CD14-positive monocyte (primary cell): ENCODE measurements around the gene UNC93B1. TPM values are rescaled to one million over a fixed set of nuclear protein-coding genes. Genes with fewer than 3 reads are reported as not detected.

Source experiments
- DNase-seq, 3 donors: peaks; one replicate each; pipeline ENCODE4 v3.0.0-alpha.2; 2011 to 2022
- H2AFZ ChIP-seq: 2 replicates; pipeline ENCODE4 v1.6.0; 2012; ENCODE audit warnings: mild to moderate bottlenecking, low read depth, low read length, inconsistent platforms; ENCODE audit not compliant: insufficient read depth, poor library complexity, severe bottlenecking
- H3K27ac ChIP-seq, 2 donors: 1 replicate in 1 of 2; 2 replicates in 1 of 2; pipeline ENCODE4 v1.5.1; 2012 to 2013; ENCODE audit warnings: low read length in 2 of 2, control low read depth in 1 of 2, inconsistent platforms in 1 of 2, low read depth in 1 of 2, mild to moderate bottlenecking in 1 of 2
- H3K27me3 ChIP-seq, 2 donors: one replicate each; pipeline versions ENCODE4 v1.6.0 to v1.6.1; 2011 to 2013; ENCODE audit warnings: low read length in 2 of 2; ENCODE audit not compliant: control insufficient read depth in 2 of 2, insufficient read depth in 2 of 2
- H3K36me3 ChIP-seq, 2 donors: replicated peaks in 1 of 2; 1 replicate in 1 of 2; 2 replicates in 1 of 2; pipeline versions ENCODE4 v1.5.1 to v1.6.1; 2012 to 2013; ENCODE audit warnings: low read length in 2 of 2, control low read depth in 1 of 2, inconsistent platforms in 1 of 2, mild to moderate bottlenecking in 1 of 2; ENCODE audit not compliant: insufficient read depth in 2 of 2, control insufficient read depth in 1 of 2
- H3K4me1 ChIP-seq, 2 donors: 1 replicate in 1 of 2; 2 replicates in 1 of 2; pipeline versions ENCODE4 v1.5.1 to v1.6.1; 2012 to 2013; ENCODE audit warnings: low read length in 2 of 2, control low read depth in 1 of 2, inconsistent platforms in 1 of 2, mild to moderate bottlenecking in 1 of 2, moderate library complexity in 1 of 2; ENCODE audit not compliant: insufficient read depth in 2 of 2, control insufficient read depth in 1 of 2
- H3K4me2 ChIP-seq: replicated peaks from 2 replicates; pipeline ENCODE3; 2012; ENCODE audit warnings: low read length, moderate library complexity, mild to moderate bottlenecking; ENCODE audit not compliant: poor library complexity, severe bottlenecking; ENCODE audit errors: extremely low read depth
- H3K4me3 ChIP-seq, 3 experiments: fragments of 200-600 bp in 1 of 3; sonication (generic) in 1 of 3; replicated peaks in 1 of 3; 1 replicate in 2 of 3; 2 replicates in 1 of 3; pipeline ENCODE4 v1.5.1; 2011 to 2013; ENCODE audit warnings: low read length in 3 of 3, mild to moderate bottlenecking in 3 of 3, control low read depth in 2 of 3, low read depth in 2 of 3, inconsistent platforms in 1 of 3, moderate library complexity in 1 of 3
- H3K79me2 ChIP-seq: 2 replicates; pipeline ENCODE4 v1.6.0; 2012; ENCODE audit warnings: mild to moderate bottlenecking, control low read depth, inconsistent platforms, low read length, moderate library complexity; ENCODE audit not compliant: insufficient read depth
- H3K9ac ChIP-seq: 2 replicates; pipeline ENCODE4 v1.6.0; 2017; ENCODE audit warnings: low read length, mild to moderate bottlenecking; ENCODE audit not compliant: insufficient read depth, poor library complexity, severe bottlenecking
- H3K9me3 ChIP-seq, 2 donors: replicated peaks in 1 of 2; 1 replicate in 1 of 2; 2 replicates in 1 of 2; pipeline versions ENCODE4 v1.5.1 to v1.6.1; 2012 to 2013; ENCODE audit warnings: low read length in 2 of 2, control low read depth in 1 of 2; ENCODE audit not compliant: control insufficient read depth in 1 of 2, insufficient read depth in 1 of 2
- H4K20me1 ChIP-seq: 2 replicates; pipeline ENCODE4 v1.6.0; 2012; ENCODE audit warnings: mild to moderate bottlenecking, low read length, control low read depth, moderate library complexity; ENCODE audit not compliant: insufficient read depth
- H3K27ac Mint-ChIP-seq, 7 donors: one replicate each; pipeline ENCODE4 v1.8.0; 2020; ENCODE audit warnings: mild to moderate bottlenecking in 7 of 7, mixed read lengths in 7 of 7, moderate library complexity in 6 of 7, inconsistent platforms in 2 of 7
- H3K27me3 Mint-ChIP-seq, 3 donors: one replicate each; pipeline ENCODE4 v1.8.0; 2021 to 2022; ENCODE audit warnings: low read depth in 3 of 3, mild to moderate bottlenecking in 3 of 3, mixed read lengths in 3 of 3, moderate library complexity in 3 of 3, inconsistent platforms in 1 of 3
- H3K36me3 Mint-ChIP-seq, 2 donors: one replicate each; pipeline ENCODE4 v1.8.0; 2020; ENCODE audit warnings: mixed read lengths in 2 of 2, inconsistent platforms in 1 of 2, mild to moderate bottlenecking in 1 of 2
- H3K4me1 Mint-ChIP-seq: one replicate; pipeline ENCODE4 v1.8.0; 2020; ENCODE audit warnings: mild to moderate bottlenecking, mixed read lengths
- H3K4me3 Mint-ChIP-seq, 2 donors: one replicate each; pipeline ENCODE4 v1.8.0; 2020; ENCODE audit warnings: mild to moderate bottlenecking in 2 of 2, mixed read lengths in 2 of 2, moderate library complexity in 1 of 2
- H3K9me3 Mint-ChIP-seq, 7 donors: one replicate each; pipeline ENCODE4 v1.8.0; 2020 to 2022; ENCODE audit warnings: mixed read lengths in 7 of 7, mild to moderate bottlenecking in 6 of 7, moderate library complexity in 6 of 7, inconsistent platforms in 2 of 7
- WGBS: methylation state at CpG from one replicate; pipeline ENCODE4 v1.1.5; 2013; ENCODE audit warnings: missing lambda C conversion rate; ENCODE audit not compliant: insufficient coverage; 5-methylcytosine and 5-hydroxymethylcytosine counted together
- intact Hi-C, 2 donors: fragments of 100-400 bp; cut with micrococcal nuclease; formaldehyde crosslinking; loops; one replicate each; pipeline versions ENCODE4 v1.15.0 to v1.15.1; 2023
- polyA plus RNA-seq, 3 donors: library from polyadenylated mRNA; depleted of rRNA in 1 of 3; unstranded in 2 of 3; stranded (reverse) in 1 of 3; fragments of 300-500 nt in 2 of 3; fragments of >200 nt in 1 of 3; fragmentation: Illumina TruSeq in 2 of 3; gene quantifications; 1 replicate in 2 of 3; 2 replicates in 1 of 3; pipeline ENCODE4 v1.2.3, GENCODE V29; 2012 to 2021
- TF ChIP-seq, protein P1 (sequence below): fragments of 200-600 bp; IDR thresholded peaks from one replicate; pipeline ENCODE4 v1.8.0; 2022; ENCODE audit warnings: antibody characterized with exemption, mild to moderate bottlenecking

The UNC93B1 gene
- polyA plus RNA-seq, 3 donors, result 185 to 301 (median 220) TPM

GRCh38 chr11:68044898-68045351 lies 41.0 kb upstream of the UNC93B1 start:
- Histone ChIP-seq H3K4me1 (peaks cover 14 to 24% of the 10 kb centered on the region in 2 donors), H3K27me3 (no peaks in the 10 kb centered on the region), H2AFZ (no peak overlapping the region), H4K20me1 (peaks cover 97% of the 10 kb centered on the region), H3K4me2 (no peak overlapping the region), H3K36me3 (peaks cover 87 to 89% of the 10 kb centered on the region in 2 donors), H3K27ac (no peak overlapping the region), H3K79me2 (peaks cover 65% of the 10 kb centered on the region), H3K9me3 (no peaks in the 10 kb centered on the region), H3K9ac (no peak overlapping the region), H3K4me3 (no peak overlapping the region)
- Mint-ChIP-seq H3K36me3 (peaks cover 49 to 70% of the 10 kb centered on the region in 2 donors), H3K9me3 (peaks cover 0 to 3% (median 0%) of the 10 kb centered on the region in 7 donors), H3K4me3 (no peak overlapping the region), H3K27me3 (peaks cover 0 to 2% (median 0%) of the 10 kb centered on the region in 3 donors), H3K27ac (peak overlapping the region in 1 of 7 donors; percentile 36), H3K4me1 (peaks cover 5% of the 10 kb centered on the region)
- intact Hi-C loops, result loop anchor here in 1 of 2 donors (5.0 kb wide), 1 partner anchor 38 kb away; no protein-coding TSS in a partner anchor
- TF ChIP-seq, protein P1, sequence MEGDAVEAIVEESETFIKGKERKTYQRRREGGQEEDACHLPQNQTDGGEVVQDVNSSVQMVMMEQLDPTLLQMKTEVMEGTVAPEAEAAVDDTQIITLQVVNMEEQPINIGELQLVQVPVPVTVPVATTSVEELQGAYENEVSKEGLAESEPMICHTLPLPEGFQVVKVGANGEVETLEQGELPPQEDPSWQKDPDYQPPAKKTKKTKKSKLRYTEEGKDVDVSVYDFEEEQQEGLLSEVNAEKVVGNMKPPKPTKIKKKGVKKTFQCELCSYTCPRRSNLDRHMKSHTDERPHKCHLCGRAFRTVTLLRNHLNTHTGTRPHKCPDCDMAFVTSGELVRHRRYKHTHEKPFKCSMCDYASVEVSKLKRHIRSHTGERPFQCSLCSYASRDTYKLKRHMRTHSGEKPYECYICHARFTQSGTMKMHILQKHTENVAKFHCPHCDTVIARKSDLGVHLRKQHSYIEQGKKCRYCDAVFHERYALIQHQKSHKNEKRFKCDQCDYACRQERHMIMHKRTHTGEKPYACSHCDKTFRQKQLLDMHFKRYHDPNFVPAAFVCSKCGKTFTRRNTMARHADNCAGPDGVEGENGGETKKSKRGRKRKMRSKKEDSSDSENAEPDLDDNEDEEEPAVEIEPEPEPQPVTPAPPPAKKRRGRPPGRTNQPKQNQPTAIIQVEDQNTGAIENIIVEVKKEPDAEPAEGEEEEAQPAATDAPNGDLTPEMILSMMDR, result no peak
- WGBS, result 95% methylated on average over 14 of the region's 18 CpGs
- no peak for DNase-seq

GRCh38 chr11:68044145-68044813 lies 40.4 kb upstream of the UNC93B1 start:
- Histone ChIP-seq H3K9ac (no peak overlapping the region), H3K9me3 (no peaks in the 10 kb centered on the region), H4K20me1 (peaks cover 97% of the 10 kb centered on the region), H3K27ac (no peak overlapping the region), H3K27me3 (no peaks in the 10 kb centered on the region), H3K36me3 (peaks cover 81 to 82% of the 10 kb centered on the region in 2 donors), H3K79me2 (peaks cover 71% of the 10 kb centered on the region), H3K4me3 (no peak overlapping the region), H3K4me1 (peaks cover 14 to 31% of the 10 kb centered on the region in 2 donors), H2AFZ (no peak overlapping the region), H3K4me2 (no peak overlapping the region)
- WGBS, result 98% methylated on average over 24 of the region's 24 CpGs
- H3K27me3 Mint-ChIP-seq, result peaks cover 0 to 2% (median 0%) of the 10 kb centered on the region in 3 donors
- H3K4me1 Mint-ChIP-seq, result peaks cover 6% of the 10 kb centered on the region
- intact Hi-C loops, result loop anchor here in 1 of 2 donors (5.0 kb wide), 1 partner anchor 37 kb away; no protein-coding TSS in a partner anchor
- TF ChIP-seq, protein P1, result no peak
- H3K27ac Mint-ChIP-seq, result no peak overlapping the region
- peaks cover 47 to 67% of the 10 kb centered on the region in 2 donors for H3K36me3 Mint-ChIP-seq
- no peak overlapping the region for H3K4me3 Mint-ChIP-seq
- no peak for DNase-seq
- H3K9me3 Mint-ChIP-seq, result peaks cover 0 to 3% (median 0%) of the 10 kb centered on the region in 7 donors
